Fibroblast of the aortic adventitia (primary cell): Measurements from ENCODE around the gene KCNQ4. TPM values are rescaled to one million over a fixed set of nuclear protein-coding genes. Genes with fewer than 3 reads are reported as not detected.

Experiments used
- DNase-seq: peaks from one replicate; pipeline ENCODE4 v3.0.0-alpha.2; 2010; ENCODE audit warnings: low read depth
- H3K4me3 ChIP-seq: 2 replicates; pipeline ENCODE4 v1.5.1; 2011; ENCODE audit warnings: low read depth, mild to moderate bottlenecking, control low read depth, low read length, moderate library complexity
- CTCF ChIP-seq: IDR thresholded peaks from 2 replicates; pipeline ENCODE4 v1.5.1; 2011; ENCODE audit warnings: mild to moderate bottlenecking, low read length, control low read depth, inconsistent platforms; ENCODE audit not compliant: insufficient read depth
- total RNA-seq: library from RNA; depleted of rRNA; stranded (reverse); fragments of >200 nt; gene quantifications from 2 replicates; pipeline ENCODE4 v1.2.3, GENCODE V29; 2012; ENCODE audit warnings: low replicate concordance

KCNQ4 gene
- total RNA-seq, 1 donor = not detected

GRCh38 chr1:40795811-40796586 lies 12.4 kb downstream of the KCNQ4 start:
- DNase-seq = no peak
- no peak for TF ChIP-seq CTCF

GRCh38 chr1:40796939-40797667 lies 13.5 kb downstream of the KCNQ4 start:
- TF ChIP-seq CTCF = no peak
- DNase-seq = no peak
- H3K4me3 ChIP-seq = no peak overlapping the region

More at GRCh38 chr1:40795811-40796586, 12.4 kb downstream of the KCNQ4 start:
- no peak overlapping the region for H3K4me3 ChIP-seq

- DNase-seq = no peak
- TF ChIP-seq CTCF = no peak
- no peak overlapping the region for H3K4me3 ChIP-seq
These were observed 14.1 kb downstream of the KCNQ4 start for GRCh38 chr1:40797668-40798010.

- DNase-seq = no peak
- no peak overlapping the region for H3K4me3 ChIP-seq
- TF ChIP-seq CTCF = no peak
These were observed 15.0 kb downstream of the KCNQ4 start for GRCh38 chr1:40798366-40799281.

- DNase-seq = peak; percentile 46
- no peak overlapping the region for H3K4me3 ChIP-seq
- no peak for TF ChIP-seq CTCF
These were observed 15.8 kb downstream of the KCNQ4 start for GRCh38 chr1:40799351-40799867.

GRCh38 chr1:40801742-40802077 lies 18.1 kb downstream of the KCNQ4 start:
- DNase-seq = no peak
- TF ChIP-seq CTCF = no peak

More at GRCh38 chr1:40801742-40802077, 18.1 kb downstream of the KCNQ4 start:
- peak overlapping the region; percentile 56 for H3K4me3 ChIP-seq
